ENCODE results near the gene KRT12. TPM values are rescaled to one million over a fixed set of nuclear protein-coding genes. Genes with fewer than 3 reads are reported as not detected.

The KRT12 gene
- total and polyA plus RNA-seq, 2 donors (not counting 1 experiment from before 2014, with no cell fraction given) = not detected

DNA sequence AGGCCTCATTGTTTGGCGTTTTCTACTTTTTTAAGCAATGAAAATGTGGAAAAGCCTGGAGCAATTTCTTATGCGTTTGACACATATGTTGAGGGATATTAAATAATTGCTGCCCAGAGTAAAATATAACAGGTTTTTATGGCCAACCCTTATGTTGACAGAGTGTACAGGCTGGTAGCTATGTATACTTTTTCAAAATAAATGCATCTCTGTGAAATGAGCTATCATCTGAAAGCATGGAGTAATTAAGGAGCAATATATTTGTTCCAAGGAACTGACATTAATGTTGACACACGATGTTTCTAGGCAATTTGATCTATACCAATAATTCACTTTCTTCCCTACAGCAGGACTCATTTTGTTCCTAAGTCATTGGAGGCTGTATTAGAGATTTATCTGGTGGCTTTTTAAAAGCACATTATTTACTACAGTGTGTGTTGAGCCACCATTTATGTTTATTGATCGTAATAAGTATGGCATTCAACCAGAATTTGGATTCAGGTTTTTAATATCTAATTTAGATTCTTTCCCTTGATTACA, 30.0 kb upstream of the KRT12 start:
- no peaks in the 10 kb centered on the region for H4K20me1 ChIP-seq (ENCODE audit: control insufficient read depth, extremely low read depth, insufficient read depth, low read length)
- H3K9ac ChIP-seq (ENCODE audit: insufficient read depth, low read length) = no peak overlapping the region
- no peak overlapping the region for H3K4me3 ChIP-seq (replicated peaks in 1 of 4; ENCODE audit: control extremely low read depth in 1 of 4, insufficient read depth in 1 of 4, low read depth in 3 of 4, low read length in 4 of 4)
- H3K9me3 ChIP-seq (ENCODE audit: control insufficient read depth, insufficient read depth, low read depth, low read length) = no peaks in the 10 kb centered on the region
- TF ChIP-seq, protein P1, sequence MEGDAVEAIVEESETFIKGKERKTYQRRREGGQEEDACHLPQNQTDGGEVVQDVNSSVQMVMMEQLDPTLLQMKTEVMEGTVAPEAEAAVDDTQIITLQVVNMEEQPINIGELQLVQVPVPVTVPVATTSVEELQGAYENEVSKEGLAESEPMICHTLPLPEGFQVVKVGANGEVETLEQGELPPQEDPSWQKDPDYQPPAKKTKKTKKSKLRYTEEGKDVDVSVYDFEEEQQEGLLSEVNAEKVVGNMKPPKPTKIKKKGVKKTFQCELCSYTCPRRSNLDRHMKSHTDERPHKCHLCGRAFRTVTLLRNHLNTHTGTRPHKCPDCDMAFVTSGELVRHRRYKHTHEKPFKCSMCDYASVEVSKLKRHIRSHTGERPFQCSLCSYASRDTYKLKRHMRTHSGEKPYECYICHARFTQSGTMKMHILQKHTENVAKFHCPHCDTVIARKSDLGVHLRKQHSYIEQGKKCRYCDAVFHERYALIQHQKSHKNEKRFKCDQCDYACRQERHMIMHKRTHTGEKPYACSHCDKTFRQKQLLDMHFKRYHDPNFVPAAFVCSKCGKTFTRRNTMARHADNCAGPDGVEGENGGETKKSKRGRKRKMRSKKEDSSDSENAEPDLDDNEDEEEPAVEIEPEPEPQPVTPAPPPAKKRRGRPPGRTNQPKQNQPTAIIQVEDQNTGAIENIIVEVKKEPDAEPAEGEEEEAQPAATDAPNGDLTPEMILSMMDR (conservative IDR thresholded peaks at IDR 0.05 in 1 of 2, IDR thresholded peaks at IDR 0.05 in 1 of 2; ENCODE audit: low read depth in 1 of 2, low read length in 2 of 2) = no peak
- no peak for TF ChIP-seq EZH2 (IDR thresholded peaks at IDR 0.05; ENCODE audit: low read length, missing control alignments)
- H3K36me3 ChIP-seq (ENCODE audit: control insufficient read depth, insufficient read depth, low read length) = no peaks in the 10 kb centered on the region
- H3K4me2 ChIP-seq (ENCODE audit: extremely low read depth, insufficient read depth, low read length) = no peak overlapping the region
- DNase-seq (ENCODE audit: low read depth in 2 of 2) = no peak
- H3K4me1 ChIP-seq (ENCODE audit: control insufficient read depth, extremely low read depth, insufficient read depth, low read length) = no peaks in the 10 kb centered on the region
- H2AFZ ChIP-seq (ENCODE audit: low read length) = no peak overlapping the region
- no peaks in the 10 kb centered on the region for H3K79me2 ChIP-seq (ENCODE audit: control insufficient read depth, insufficient read depth, low read length)
- H3K27me3 ChIP-seq (ENCODE audit: control insufficient read depth, insufficient read depth, low read length) = peaks cover 17% of the 10 kb centered on the region
- no peak overlapping the region for H3K27ac ChIP-seq (ENCODE audit: insufficient read depth, low read length)

DNA sequence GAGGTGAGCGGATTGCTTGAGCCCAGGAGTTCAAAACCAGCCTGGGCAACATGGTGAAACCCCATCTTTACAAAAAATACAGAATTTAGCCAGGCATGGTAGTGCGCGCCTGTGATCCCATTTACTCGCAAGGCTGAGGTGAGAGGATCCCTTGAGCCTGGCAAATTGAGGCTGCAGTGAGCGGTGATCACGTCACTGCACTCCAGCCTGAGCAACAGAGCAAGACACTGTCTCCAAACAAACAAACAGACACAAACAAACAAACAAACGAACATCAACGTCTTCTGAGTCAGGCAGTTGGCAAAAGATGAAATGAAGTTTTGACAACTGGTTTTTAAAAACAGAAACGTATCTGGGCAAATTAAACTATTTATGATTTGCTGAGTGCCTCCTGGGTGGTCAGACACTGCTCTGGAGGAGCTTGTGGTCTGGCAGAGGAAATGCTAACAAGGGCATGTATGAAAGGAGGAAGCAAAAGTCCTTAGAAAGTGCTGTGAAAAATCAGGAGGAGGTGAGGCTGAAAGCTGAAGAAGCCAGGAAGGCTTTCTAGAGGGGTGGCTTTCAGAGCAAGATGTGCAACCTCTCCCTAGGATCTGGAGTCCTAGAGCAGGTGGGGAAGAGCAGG, 28.2 kb upstream of the KRT12 start:
- Histone ChIP-seq H2AFZ (ENCODE audit: low read length) (no peak overlapping the region), H3K9ac (ENCODE audit: insufficient read depth, low read length) (no peak overlapping the region), H3K27me3 (ENCODE audit: control insufficient read depth, insufficient read depth, low read length) (peaks cover 17% of the 10 kb centered on the region), H3K4me2 (ENCODE audit: extremely low read depth, insufficient read depth, low read length) (no peak overlapping the region), H4K20me1 (ENCODE audit: control insufficient read depth, extremely low read depth, insufficient read depth, low read length) (no peaks in the 10 kb centered on the region), H3K4me1 (ENCODE audit: control insufficient read depth, extremely low read depth, insufficient read depth, low read length) (no peaks in the 10 kb centered on the region), H3K4me3 (replicated peaks in 1 of 4; ENCODE audit: control extremely low read depth in 1 of 4, insufficient read depth in 1 of 4, low read depth in 3 of 4, low read length in 4 of 4) (no peak overlapping the region), H3K27ac (ENCODE audit: insufficient read depth, low read length) (no peak overlapping the region), H3K36me3 (ENCODE audit: control insufficient read depth, insufficient read depth, low read length) (no peaks in the 10 kb centered on the region), H3K9me3 (ENCODE audit: control insufficient read depth, insufficient read depth, low read depth, low read length) (no peaks in the 10 kb centered on the region), H3K79me2 (ENCODE audit: control insufficient read depth, insufficient read depth, low read length) (no peaks in the 10 kb centered on the region)
- no peak for TF ChIP-seq EZH2 (IDR thresholded peaks at IDR 0.05; ENCODE audit: low read length, missing control alignments)
- TF ChIP-seq, protein P1 (conservative IDR thresholded peaks at IDR 0.05 in 1 of 2, IDR thresholded peaks at IDR 0.05 in 1 of 2; ENCODE audit: low read depth in 1 of 2, low read length in 2 of 2) = no peak
- no peak for DNase-seq (ENCODE audit: low read depth in 2 of 2)

DNA sequence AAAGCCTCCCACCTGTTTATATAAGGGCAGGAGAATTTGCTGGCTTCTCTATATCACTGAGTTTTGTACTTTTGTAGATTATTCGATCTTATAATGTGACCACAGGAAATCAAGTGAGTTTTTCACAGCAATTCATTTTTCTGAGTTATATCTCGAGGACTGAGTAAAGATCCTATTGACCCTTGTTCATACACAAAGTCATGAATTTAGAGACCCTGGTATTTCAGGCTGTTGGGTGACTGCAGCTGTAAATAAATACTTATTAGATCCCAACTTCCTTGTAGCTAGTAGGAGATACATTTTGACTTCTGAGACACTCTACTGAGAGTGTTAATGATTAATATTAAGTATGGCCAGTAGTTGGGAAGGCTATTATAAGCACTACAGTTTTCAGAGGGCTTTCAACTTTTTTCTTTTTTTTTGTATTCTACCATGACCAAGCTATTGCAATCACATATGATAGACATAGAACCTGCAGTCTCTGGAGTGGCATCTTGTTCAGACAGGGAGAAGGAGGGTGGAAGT, 21.2 kb upstream of the KRT12 start:
- TF ChIP-seq, protein P1 (conservative IDR thresholded peaks at IDR 0.05 in 1 of 2, IDR thresholded peaks at IDR 0.05 in 1 of 2; ENCODE audit: low read depth in 1 of 2, low read length in 2 of 2) = no peak
- TF ChIP-seq EZH2 (IDR thresholded peaks at IDR 0.05; ENCODE audit: low read length, missing control alignments) = no peak
- Histone ChIP-seq H3K79me2 (ENCODE audit: control insufficient read depth, insufficient read depth, low read length) (no peaks in the 10 kb centered on the region), H3K9me3 (ENCODE audit: control insufficient read depth, insufficient read depth, low read depth, low read length) (no peaks in the 10 kb centered on the region)

More for the DNA sequence above, 21.2 kb upstream of the KRT12 start:
- Histone ChIP-seq H4K20me1 (ENCODE audit: control insufficient read depth, extremely low read depth, insufficient read depth, low read length) (no peaks in the 10 kb centered on the region), H3K4me1 (ENCODE audit: control insufficient read depth, extremely low read depth, insufficient read depth, low read length) (no peaks in the 10 kb centered on the region), H3K36me3 (ENCODE audit: control insufficient read depth, insufficient read depth, low read length) (no peaks in the 10 kb centered on the region), H3K4me2 (ENCODE audit: extremely low read depth, insufficient read depth, low read length) (no peak overlapping the region), H3K9ac (ENCODE audit: insufficient read depth, low read length) (no peak overlapping the region), H3K27me3 (ENCODE audit: control insufficient read depth, insufficient read depth, low read length) (peaks cover 24% of the 10 kb centered on the region), H2AFZ (ENCODE audit: low read length) (no peak overlapping the region), H3K27ac (ENCODE audit: insufficient read depth, low read length) (no peak overlapping the region), H3K4me3 (replicated peaks in 1 of 4; ENCODE audit: control extremely low read depth in 1 of 4, insufficient read depth in 1 of 4, low read depth in 3 of 4, low read length in 4 of 4) (no peak overlapping the region)
- DNase-seq (ENCODE audit: low read depth in 2 of 2) = no peak
